Measurements from ENCODE around the gene FANCB. TPM values are rescaled to one million over a fixed set of nuclear protein-coding genes. Genes with fewer than 3 reads are reported as not detected.

FANCB gene
- polyA plus RNA-seq, 1 of the 3 experiments (the other 2 are of a cell fraction) = 0.81 TPM

- Histone ChIP-seq H3K4me3 (ENCODE audit: low read depth in 2 of 2, low read length in 1 of 2) (no peak overlapping the region), H3K9me2 (no peaks in the 10 kb centered on the region), H3K79me2 (ENCODE audit: insufficient read depth) (no peaks in the 10 kb centered on the region), H3K36me3 (replicated peaks in 1 of 2; ENCODE audit: control insufficient read depth in 1 of 2, insufficient read depth in 2 of 2, low read length in 1 of 2) (no peaks in the 10 kb centered on the region), H3F3A (replicated peaks; ENCODE audit: insufficient read depth) (no peaks in the 10 kb centered on the region), H3K9ac (no peak overlapping the region), H3K9me3 (no peaks in the 10 kb centered on the region), H3K27me3 (ENCODE audit: insufficient read depth) (no peaks in the 10 kb centered on the region), H4K20me1 (ENCODE audit: insufficient read depth) (no peaks in the 10 kb centered on the region), H2AFZ (ENCODE audit: low read depth) (no peak overlapping the region), H3K27ac (ENCODE audit: low read depth in 2 of 2, low read length in 1 of 2) (no peak overlapping the region), H3K4me1 (ENCODE audit: control insufficient read depth in 1 of 2, insufficient read depth in 2 of 2, low read depth in 1 of 2, low read length in 1 of 2) (no peaks in the 10 kb centered on the region), H3K4me2 (no peak overlapping the region)
- ChIA-PET CTCF (no interaction called here), POLR2A (no interaction called here)
- DNase-seq = no peak
- TF ChIP-seq TEAD4 (IDR thresholded peaks at IDR 0.05; ENCODE audit: borderline replicate concordance, insufficient read depth) (no peak), EZH2phosphoT487 (IDR thresholded peaks at IDR 0.05; ENCODE audit: borderline replicate concordance, low read depth) (no peak), ELF1 (IDR thresholded peaks at IDR 0.05) (no peak), CTCF (IDR thresholded peaks at IDR 0.05) (no peak)
Measured at GRCh38 chrX:14825851-14826250, 47.0 kb downstream of the FANCB start.

- 42% methylated on average over 3 of the region's 3 CpGs for WGBS (ENCODE audit: low lambda C conversion rate)
- Histone ChIP-seq H3K4me2 (no peak overlapping the region), H3K27ac (ENCODE audit: low read depth in 2 of 2, low read length in 1 of 2) (no peak overlapping the region), H3K36me3 (replicated peaks in 1 of 2; ENCODE audit: control insufficient read depth in 1 of 2, insufficient read depth in 2 of 2, low read length in 1 of 2) (no peaks in the 10 kb centered on the region), H3K9me3 (no peaks in the 10 kb centered on the region), H3F3A (replicated peaks; ENCODE audit: insufficient read depth) (no peaks in the 10 kb centered on the region), H2AFZ (ENCODE audit: low read depth) (no peak overlapping the region), H3K4me1 (ENCODE audit: control insufficient read depth in 1 of 2, insufficient read depth in 2 of 2, low read depth in 1 of 2, low read length in 1 of 2) (no peaks in the 10 kb centered on the region), H3K9me2 (no peaks in the 10 kb centered on the region), H3K9ac (no peak overlapping the region), H3K79me2 (ENCODE audit: insufficient read depth) (no peaks in the 10 kb centered on the region), H3K27me3 (ENCODE audit: insufficient read depth) (no peaks in the 10 kb centered on the region), H3K4me3 (ENCODE audit: low read depth in 2 of 2, low read length in 1 of 2) (no peak overlapping the region), H4K20me1 (ENCODE audit: insufficient read depth) (no peaks in the 10 kb centered on the region)
- ChIA-PET POLR2A (no interaction called here), CTCF (no interaction called here)
- TF ChIP-seq RFX5 (IDR thresholded peaks at IDR 0.05; ENCODE audit: low read length) (no peak), TEAD4 (IDR thresholded peaks at IDR 0.05; ENCODE audit: borderline replicate concordance, insufficient read depth) (no peak), TCF12 (IDR thresholded peaks at IDR 0.05) (no peak), ZBTB33 (IDR thresholded peaks at IDR 0.05; ENCODE audit: borderline replicate concordance, low read depth) (no peak), SIN3A (IDR thresholded peaks at IDR 0.05; ENCODE audit: borderline replicate concordance, low read depth, low read length) (no peak), POLR2AphosphoS5 (IDR thresholded peaks at IDR 0.05; ENCODE audit: low read depth, low read length) (no peak), FOSL2 (IDR thresholded peaks at IDR 0.05; ENCODE audit: borderline replicate concordance, low read depth) (no peak), GATA2 (CRISPR knock-in tag; IDR thresholded peaks at IDR 0.05) (no peak), CTCF (IDR thresholded peaks at IDR 0.05) (no peak), IRF3 (IDR thresholded peaks at IDR 0.05; ENCODE audit: low read depth, low read length) (no peak), USF2 (IDR thresholded peaks at IDR 0.05; ENCODE audit: borderline replicate concordance, low read depth, low read length) (no peak), MEF2A (IDR thresholded peaks at IDR 0.05; ENCODE audit: borderline replicate concordance, low read depth) (no peak), USF1 (IDR thresholded peaks at IDR 0.05; ENCODE audit: borderline replicate concordance, low read depth) (no peak), RAD21 (IDR thresholded peaks at IDR 0.05; ENCODE audit: low read length) (no peak), FOXM1 (IDR thresholded peaks at IDR 0.05; ENCODE audit: low read depth) (no peak)
- DNase-seq = no peak
Measured at GRCh38 chrX:14819769-14820168, 53.1 kb downstream of the FANCB start.
